Fibroblast of villous mesenchyme (primary cell): ENCODE measurements around the gene LRCOL1. TPM values are rescaled to one million over a fixed set of nuclear protein-coding genes. Genes with fewer than 3 reads are reported as not detected.
A peak's percentile ranks its signal among the peaks of the same experiment; 100 is the strongest.
"Not testable (repeated sequence)": the region's sequence is repeated elsewhere in the genome, so short reads cannot be mapped to it uniquely, and the experiment has no call there.

Experiments
- DNase-seq: peaks from one replicate; pipeline ENCODE4 v3.0.0-alpha.2; 2010; ENCODE audit warnings: low read depth
- H3K4me3 ChIP-seq: 2 replicates; pipeline ENCODE4 v1.5.1; 2011; ENCODE audit warnings: low read depth, mild to moderate bottlenecking, low read length
- CTCF ChIP-seq: IDR thresholded peaks from 2 replicates; pipeline ENCODE4 v1.5.1; 2012; ENCODE audit warnings: low read depth, mild to moderate bottlenecking, low read length; ENCODE audit not compliant: insufficient read depth
- total RNA-seq: library from RNA; depleted of rRNA; stranded (reverse); fragments of >200 nt; gene quantifications from 2 replicates; pipeline ENCODE4 v1.2.3, GENCODE V29; 2012

The LRCOL1 gene
- total RNA-seq, 1 donor, result not detected

DNA sequence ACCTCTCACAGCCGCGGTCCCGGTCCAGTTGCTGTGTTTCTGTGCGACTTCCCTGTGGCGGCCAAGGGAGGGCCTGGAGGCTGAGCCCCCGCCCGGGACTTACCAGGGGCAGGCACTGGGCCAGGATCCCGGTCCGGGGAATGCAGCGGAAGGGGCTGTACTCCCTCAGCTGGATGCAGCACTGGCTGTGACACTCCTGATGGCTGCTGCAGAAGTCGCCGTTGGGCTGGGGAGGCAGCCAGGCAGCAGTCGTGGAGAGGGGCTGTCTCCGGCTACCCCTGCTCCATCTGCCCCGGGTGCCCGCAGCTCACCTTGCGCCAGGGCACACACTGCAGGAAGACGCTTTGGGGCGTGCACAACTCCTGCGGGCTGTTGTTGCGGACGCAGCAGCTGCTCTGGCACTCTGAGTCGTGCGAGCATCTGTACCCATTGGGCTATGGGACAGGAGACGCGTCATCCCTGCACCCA, 6.2 kb downstream of the LRCOL1 start:
- no peak overlapping the region for H3K4me3 ChIP-seq
- no peak for DNase-seq
- TF ChIP-seq CTCF, result no peak

GRCh38 chr12:132603240-132604150, 6.9 kb downstream of the LRCOL1 start:
- H3K4me3 ChIP-seq, result no peak overlapping the region
- no peak for TF ChIP-seq CTCF
- DNase-seq, result no peak

DNA sequence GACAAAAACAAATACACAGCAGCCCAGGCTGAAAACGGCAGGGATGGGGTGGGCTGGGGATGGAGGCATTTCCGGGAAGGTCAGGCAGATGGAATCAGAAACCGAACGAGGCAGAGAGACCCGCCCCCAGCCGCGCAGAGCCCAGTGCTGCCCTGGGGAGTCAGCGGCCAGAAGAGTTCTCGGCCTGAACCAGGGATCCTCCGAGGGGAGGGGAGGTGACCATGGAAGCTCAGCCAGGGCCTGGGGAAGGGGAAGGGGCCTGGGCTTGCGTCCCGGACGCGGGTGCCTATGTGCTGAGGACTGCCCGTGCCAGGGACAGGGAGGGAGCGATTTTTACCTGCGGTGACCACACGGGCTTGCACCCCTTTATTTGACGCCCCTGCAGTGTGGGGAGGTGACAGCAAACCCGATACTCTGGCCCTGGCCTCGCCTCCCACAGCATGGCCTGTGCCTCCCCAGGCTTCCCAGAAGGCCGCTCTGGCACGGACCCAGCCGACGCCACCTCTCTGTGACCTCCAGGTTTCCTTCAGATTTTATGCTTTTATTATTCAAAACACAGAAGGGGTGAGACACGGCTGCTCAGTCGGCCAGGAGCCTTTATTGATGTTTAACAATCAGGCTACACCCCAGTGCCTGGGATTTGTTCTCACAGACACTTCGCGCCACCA, 7.7 kb downstream of the LRCOL1 start:
- H3K4me3 ChIP-seq, result no peak overlapping the region
- DNase-seq, result peak; percentile 19
- TF ChIP-seq CTCF, result no peak

DNA sequence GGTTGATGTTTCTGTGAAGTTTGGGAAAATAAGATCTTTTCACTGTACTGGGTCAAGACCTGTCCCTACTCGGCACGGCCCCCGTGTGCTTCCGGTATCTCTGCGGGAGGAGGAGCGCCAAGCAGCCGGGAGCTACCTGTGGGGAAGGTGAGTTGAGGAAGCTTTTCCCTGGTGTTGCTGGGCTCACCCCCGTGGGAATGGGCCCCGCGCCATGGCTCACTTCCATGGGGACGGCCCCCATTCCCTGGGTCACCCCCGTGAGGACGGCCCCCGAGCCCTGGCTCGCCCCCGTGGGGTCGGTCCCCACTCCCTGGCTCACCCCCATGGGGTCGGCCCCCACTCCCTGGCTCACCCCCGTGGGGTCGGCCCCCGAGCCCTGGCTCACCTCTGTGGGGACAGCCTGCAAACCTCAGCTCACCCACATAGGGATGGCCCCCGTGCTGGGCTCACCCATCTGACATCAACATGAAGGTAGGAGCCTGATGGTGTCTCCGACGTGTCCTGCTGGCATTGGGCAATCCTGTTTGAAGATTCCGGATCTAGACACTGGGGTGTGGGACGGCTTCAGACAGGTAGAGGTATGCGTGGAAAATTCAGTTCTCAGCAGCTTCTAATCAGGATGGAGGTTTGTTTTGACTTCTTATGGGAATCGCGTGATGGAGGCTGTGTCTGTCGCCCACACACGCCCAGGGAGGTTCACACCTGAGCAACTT, 9.1 kb downstream of the LRCOL1 start:
- DNase-seq, result no peak
- TF ChIP-seq CTCF, result no peak
- H3K4me3 ChIP-seq, result no peak overlapping the region

DNA sequence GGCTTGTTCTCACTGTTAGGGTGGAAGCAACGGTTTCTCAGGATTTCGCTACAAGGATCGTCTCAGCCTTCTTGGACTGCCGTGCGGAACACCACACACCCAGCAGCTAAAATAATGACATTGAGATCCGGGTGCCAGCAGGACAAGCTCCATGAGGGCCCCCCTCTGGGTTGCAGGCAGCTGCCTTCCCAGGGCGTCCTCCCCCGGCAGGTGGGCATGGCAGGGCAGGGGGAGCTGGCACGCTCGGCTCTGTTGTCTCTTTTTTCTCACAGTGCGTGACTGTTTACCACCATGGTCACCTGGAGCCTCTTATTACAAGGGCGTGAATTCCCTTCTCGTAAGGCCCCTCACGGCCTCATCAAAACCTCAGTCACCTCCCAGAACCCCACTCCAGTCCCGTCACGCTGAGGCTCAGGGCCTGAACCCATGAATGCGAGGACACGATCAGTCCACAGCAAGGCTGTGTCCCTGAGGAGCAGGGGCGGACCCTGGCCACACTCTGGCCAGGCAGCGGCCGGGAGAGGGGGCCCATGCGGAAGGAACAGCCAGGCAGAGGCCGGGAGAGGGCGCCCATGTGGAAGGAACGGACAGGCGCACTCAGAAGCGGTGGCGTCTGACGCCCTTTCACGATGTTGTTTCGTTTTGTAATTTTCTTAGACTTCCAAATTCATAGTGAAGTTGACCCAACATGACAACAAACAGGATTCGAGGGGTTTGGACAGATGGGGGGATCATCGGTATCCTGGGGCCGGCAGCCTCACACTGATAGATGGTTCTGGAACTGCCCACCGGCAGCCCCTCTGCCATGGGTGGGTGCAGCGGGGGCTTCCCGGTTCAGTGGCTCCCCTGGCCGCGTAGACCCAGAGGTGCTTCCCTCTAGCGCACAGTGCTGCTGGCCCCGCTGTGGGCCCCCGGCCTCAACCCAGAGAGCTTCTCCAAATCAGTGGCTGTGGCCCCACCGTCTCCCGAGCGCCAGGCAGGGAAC, 10.0 kb downstream of the LRCOL1 start:
- peak; percentile 75 for TF ChIP-seq CTCF
- DNase-seq, result peak; percentile 74
- H3K4me3 ChIP-seq, result peak overlapping the region; percentile 61

GRCh38 chr12:132599502-132599901, 10.9 kb downstream of the LRCOL1 start:
- H3K4me3 ChIP-seq, DNase-seq: not testable (repeated sequence)
